SIG-M5 treated with dmso at 0.1 percent for 504 hours (cell line): ENCODE results near the gene ROPN1.

Experiments
- DNase-seq: peaks from one replicate; lab custom pipeline; 2025; ENCODE audit not compliant: unreplicated experiment; lab: John Stamatoyannopoulos, UW

ROPN1 gene

DNA sequence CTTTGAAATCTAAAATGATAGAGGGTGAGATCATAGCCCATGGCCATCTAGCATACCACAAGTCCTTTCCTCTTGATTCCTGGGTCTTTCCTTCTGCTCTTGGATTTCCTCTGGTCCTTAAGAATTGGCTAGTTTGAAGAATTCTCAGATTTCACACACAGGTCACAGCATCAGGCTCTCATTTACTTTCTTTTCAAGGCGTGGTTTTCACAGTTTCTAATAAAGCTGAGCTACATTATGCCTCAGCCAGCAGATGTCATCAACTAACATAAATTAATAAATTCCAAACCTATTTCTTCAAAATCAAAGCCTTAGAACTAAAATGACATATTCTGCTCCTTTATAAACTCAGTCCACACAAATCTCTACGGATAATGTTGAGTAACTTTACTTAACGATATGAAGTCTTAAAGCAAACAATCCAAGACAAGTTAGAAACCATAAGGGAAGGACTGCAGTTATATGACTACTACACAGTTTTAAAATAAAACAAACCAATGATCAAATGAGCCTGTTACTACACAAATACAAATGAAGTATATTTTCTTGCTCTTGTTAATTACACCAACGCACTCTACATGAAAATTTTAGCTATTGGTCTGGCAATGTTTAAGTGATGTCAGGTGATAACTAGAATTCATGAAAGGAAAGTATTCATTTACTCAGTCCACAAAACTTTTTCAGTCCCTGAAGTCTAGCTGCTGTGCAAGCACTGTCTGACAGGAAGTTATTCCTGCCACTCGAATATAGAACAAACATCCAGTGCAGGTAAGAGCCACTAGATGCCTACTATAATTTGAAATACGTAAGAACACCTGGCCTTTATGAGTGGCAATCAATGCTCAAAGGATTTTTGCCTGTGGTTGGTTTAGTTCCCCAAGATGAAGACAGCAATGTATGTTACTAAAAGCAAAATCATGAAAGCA, 40.1 kb downstream of the ROPN1 start:
- no peak for DNase-seq

DNA sequence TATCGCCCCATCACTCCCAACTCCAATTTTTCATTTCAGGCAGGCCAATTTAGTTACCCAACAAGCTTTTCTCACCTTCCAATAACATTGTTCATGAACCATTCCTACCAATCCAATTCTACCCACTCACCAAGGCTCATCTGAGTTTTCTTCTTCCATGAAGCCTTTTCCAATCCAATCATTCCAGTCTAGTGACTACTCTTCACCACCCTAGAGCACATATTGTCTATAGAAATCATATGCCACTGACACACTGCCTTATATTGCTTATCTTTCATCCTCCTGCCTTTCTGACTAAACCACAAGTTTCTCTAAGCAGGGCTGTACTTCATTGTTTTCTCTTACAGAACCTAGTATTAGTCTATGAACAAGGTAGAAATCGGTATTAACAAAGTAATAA, 42.3 kb downstream of the ROPN1 start:
- no peak for DNase-seq

DNA sequence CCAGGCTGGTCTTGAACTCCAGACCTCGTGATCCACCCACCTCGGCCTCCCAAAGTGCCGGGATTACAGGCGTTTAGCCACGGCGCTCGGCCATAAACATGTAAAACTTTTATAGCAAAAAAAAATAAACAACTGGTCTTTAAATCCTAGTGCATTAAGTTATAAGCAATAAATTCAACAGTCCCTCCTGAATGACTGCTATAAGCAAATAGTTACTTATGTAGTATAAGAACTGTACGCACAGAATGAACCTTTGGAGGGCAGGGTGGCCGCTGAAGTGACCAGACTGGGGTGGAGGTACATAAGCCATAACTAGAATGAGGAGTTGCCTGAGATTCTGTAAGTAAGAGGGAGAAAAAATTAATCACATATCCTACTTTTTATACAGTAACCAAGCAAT, 43.5 kb downstream of the ROPN1 start:
- DNase-seq = no peak

DNA sequence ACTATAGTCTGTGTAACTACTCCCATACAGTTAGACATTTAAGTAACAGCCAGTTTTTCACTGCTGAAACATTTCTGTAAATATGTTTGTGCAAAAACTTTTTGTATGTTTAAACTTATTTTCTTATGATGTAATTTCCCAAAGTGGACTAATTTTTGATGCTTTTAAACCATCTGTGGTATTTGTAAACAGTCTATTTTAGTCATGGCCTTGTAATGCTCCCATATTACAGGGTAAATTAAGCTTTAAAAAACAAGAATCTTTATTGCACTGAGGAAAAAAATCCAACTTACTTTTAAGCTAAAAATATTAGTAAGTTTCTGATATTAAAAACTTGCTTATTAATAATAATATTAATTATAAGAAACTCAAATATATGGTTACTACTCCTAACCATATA, 44.4 kb downstream of the ROPN1 start:
- no peak for DNase-seq

DNA sequence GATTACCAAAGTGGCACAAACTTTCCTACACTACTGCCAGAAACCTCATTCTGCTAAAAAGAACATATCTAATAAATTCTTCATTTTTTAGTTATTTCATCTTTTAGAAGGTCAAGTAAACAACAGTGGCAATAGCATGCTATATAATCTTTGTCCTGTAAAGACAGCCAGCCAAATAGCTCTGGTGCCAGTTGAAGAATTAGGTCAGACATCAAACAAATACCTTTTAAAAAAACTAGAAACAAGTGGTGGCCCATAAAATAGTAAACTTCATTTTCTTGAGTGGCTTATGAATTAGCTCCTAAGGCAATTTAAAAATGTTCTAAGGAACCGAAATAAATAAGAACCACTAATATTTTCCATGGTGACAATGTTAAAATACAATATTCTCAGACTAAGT, 50.4 kb downstream of the ROPN1 start:
- no peak for DNase-seq

DNA sequence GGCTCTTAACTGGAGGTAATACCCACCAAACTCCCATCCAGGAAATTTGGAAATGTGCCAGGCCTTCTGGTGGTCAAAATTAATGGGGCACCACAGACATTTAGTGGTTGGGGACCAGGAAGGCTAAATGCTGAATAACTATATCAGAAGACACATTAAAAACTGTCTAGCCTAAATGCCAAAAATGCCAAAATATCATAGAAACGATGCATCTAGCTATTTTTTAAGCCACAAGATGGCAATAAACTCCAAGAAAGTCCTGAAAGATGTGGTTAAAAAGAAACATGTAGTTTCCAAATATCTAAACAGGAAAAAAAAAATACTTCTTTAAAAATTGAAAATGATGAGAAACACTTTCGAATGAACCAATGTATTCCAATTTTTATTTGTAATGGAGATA, 50.8 kb downstream of the ROPN1 start:
- no peak for DNase-seq

DNA sequence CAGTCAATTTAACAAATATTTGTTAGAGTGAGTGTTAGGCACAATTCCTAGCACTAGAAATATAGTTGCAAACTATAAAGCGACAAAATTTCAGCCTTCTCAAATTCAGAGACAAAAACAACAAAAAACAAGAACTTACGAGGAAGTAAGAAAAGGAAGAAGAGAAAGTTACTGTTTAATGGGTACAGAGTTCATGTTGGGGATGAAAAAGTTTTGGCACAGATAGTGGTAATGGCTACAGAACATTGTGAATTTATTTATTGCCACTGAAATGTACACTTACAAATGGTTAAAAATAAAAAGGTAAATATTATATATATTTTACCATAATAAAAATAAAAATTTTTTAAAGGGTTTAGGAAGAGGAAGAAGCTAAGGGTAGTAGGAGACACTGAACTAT, 52.2 kb downstream of the ROPN1 start:
- DNase-seq = no peak

DNA sequence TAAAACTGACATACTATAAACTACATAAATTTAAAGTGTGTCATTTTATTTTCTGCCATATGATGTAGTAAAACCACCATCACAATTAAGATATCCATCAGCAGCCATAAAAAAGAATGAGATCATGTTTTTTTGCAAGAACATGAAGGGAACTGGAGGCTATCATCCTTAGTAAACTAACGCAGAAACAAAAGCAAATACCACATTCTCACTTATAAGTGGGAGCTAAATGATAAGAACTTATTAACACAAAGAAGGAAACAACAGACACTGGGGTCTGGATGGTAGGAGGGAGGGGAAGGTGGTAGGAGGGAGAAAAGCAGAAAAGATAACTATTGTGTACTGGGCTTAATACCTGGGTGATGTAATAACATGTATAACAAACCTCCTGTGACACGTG, 55.5 kb downstream of the ROPN1 start:
- DNase-seq = no peak

DNA sequence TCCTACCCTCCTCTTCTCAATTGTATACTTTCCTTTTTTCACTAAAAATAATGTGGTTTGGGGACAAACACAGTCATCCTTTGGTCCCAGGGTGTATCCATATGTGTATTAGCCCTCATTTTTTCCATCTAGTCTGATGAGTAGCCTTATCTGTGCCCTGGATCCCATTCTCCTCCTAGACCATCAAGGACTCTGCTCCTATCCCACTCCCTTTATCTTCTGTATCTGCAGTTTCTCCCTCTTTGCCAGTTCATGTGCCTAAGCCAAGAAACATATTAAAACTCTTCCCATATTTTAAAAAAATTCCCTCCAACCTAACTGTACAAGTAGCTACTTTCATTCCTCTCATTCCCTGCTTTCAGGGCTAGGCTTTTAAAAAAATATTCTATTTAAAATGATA, 56.1 kb downstream of the ROPN1 start:
- DNase-seq = no peak

DNA sequence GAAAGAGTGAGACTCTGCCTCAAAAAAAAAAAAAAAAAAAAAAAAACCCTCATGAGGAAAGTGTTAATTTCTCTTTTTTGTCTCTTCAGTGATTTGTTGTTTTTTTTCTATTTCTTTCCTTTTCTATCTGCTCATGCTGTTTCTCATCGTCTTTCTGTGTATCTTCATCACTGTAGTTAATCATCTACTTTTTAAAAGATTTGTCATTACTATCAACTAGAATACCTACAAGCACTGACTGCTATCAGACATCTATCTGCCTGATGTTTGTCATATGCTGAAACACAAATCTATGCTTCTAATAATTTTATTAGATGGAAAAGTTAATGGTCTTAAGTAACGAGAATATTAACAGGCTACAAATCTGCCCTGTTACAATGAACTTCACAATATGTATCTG, 57.7 kb downstream of the ROPN1 start:
- DNase-seq = no peak

DNA sequence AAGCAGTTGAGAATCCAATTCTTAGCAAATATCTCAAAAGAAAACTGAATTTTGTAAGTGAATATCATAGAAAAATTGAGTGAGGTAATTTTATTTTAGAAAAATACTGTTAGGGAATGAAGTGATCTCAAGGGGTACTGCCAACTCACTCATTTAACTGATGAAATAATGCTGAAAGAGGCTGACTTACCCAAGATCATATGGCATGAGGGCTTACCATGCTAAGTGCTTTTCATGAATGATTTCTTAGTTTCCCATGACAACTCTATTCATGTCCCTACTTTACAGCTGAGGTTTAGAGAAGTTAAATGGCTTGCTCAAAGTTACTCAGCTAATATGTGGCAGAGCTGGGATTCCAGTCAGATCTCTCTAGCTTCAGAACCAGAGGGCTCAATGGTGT, 61.5 kb downstream of the ROPN1 start:
- DNase-seq = no peak

DNA sequence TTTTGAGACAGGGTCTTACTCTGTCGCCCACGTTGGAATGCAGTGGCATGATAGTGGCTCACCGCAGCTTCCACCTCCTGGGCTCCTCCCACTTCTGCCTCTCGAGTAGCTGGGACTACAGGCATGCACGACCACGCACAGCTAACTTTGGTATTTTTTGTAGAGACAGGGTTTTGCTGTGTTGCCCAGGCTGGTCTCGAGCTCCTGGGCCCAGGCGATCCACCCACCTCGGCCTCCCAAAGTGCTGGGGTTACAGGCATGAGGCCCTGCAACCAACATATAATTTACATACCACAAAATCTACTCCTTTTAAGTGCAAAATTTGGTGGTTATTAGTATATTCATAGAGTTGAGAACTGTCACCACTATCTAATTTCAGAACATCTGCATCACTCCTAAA, 62.6 kb downstream of the ROPN1 start:
- DNase-seq = no peak

DNA sequence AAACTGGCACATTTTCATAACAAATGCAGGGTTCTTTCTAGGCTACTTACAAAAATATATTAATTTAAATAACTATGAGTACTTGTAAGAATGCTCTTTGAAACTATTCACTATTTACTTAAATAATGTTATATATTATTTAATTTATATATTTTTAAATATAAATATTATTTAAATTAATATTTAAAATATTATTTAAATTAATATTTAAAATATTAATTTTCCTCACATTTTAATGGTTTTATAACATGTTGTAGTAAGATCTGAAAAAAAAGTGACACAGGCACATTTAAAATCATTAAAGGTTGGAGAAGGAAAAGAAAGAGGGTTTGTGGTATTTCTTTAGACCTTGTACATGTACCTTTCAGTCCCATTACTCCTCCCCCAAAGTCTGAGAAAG, 65.5 kb downstream of the ROPN1 start:
- no peak for DNase-seq

DNA sequence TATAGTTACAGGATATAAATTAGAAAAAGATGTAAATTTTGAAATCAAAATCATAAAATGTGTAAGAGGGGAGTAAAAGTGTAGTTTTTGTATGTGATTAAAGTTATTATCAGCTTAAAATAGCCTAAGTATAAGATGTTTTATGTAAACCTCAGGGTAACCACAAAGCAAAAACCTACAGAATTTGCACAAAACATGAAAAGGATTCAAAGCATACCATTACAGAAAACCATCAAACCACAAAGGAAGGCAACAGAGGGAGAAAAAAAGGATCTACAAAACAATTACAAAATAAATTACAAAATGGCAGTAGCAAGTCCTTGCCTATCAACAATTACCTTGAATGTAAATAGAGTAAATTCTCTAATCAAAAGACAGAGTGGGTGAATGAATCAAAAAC, 71.1 kb downstream of the ROPN1 start:
- no peak for DNase-seq

DNA sequence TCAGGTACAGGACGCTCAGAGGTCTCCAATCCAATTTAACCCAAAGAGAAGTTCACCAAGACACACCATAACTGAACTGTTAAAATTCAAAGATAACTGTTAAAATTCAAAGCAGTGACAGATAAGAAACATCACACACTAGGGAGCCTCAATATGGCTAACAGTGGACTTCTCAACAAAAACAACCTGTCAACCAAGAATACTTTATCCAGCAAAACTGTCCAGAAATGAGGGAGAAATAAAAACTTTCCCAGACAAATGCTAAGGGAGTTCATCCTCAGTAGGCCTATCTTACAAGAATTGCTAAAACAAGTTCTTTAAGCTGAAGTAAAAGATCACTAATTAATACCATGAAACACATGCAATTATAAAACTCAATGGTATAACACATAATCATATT, 71.5 kb downstream of the ROPN1 start:
- DNase-seq = no peak

DNA sequence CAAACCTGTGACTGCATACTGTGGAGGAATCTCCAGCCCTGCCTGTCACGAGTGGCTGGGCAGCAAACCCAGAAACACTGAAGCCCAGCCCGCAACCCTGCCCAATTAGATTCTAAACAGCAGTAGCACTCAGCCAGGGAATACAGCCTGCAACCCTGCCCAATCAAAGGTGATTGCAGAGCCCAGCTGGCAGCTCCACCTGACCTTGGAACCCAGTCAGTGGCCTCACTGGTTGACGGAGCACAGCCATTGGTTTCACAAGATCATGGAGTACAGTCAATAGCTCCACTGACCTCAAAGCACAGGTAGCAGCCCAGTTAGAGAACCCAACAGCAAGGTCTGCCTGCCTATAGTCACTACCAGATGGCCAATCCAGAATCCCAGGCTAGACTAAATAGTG, 72.6 kb downstream of the ROPN1 start:
- DNase-seq = no peak
